Measurements from ENCODE around the gene HSD17B11.
"Not testable (repeated sequence)": the region's sequence is repeated elsewhere in the genome, so short reads cannot be mapped to it uniquely, and the experiment has no call there.

The HSD17B11 gene

GRCh38 chr4:87316961-87317360, 74.0 kb downstream of the HSD17B11 start:
- no peaks in the 10 kb centered on the region for H3K36me3 ChIP-seq
- H3K27ac ChIP-seq: no peak overlapping the region
- no peak for DNase-seq
- H3K4me3 ChIP-seq (ENCODE audit: low read depth, low read length): no peak overlapping the region
- no peaks in the 10 kb centered on the region for H3K27me3 ChIP-seq (ENCODE audit: insufficient read depth, low read depth, severe bottlenecking)
- TF ChIP-seq, protein P1, sequence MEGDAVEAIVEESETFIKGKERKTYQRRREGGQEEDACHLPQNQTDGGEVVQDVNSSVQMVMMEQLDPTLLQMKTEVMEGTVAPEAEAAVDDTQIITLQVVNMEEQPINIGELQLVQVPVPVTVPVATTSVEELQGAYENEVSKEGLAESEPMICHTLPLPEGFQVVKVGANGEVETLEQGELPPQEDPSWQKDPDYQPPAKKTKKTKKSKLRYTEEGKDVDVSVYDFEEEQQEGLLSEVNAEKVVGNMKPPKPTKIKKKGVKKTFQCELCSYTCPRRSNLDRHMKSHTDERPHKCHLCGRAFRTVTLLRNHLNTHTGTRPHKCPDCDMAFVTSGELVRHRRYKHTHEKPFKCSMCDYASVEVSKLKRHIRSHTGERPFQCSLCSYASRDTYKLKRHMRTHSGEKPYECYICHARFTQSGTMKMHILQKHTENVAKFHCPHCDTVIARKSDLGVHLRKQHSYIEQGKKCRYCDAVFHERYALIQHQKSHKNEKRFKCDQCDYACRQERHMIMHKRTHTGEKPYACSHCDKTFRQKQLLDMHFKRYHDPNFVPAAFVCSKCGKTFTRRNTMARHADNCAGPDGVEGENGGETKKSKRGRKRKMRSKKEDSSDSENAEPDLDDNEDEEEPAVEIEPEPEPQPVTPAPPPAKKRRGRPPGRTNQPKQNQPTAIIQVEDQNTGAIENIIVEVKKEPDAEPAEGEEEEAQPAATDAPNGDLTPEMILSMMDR (IDR thresholded peaks at IDR 0.05; ENCODE audit: low read depth, low read length): no peak
- no peaks in the 10 kb centered on the region for H3K9me3 ChIP-seq (ENCODE audit: severe bottlenecking)

DNA sequence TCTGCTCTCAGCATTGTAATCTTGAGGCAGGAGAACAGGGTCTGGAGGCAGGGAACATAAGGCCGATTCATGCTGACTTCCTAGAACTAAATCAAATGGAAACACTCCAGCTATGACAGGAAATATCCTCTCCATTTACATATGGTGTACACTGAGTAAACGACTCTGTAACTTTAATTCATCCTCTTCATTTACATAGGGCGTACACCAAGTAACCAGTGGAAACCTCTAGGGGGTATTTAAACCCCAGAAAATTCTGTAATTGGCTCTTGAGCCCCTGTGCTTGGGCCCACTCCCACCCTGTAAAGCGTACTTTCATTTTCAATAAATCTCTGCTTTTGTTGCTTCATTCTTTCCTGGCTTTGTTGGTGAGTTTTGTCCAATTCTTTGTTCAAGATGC, 76.0 kb downstream of the HSD17B11 start:
- H3K9me3 ChIP-seq (ENCODE audit: severe bottlenecking); H3K27ac ChIP-seq; H3K4me3 ChIP-seq (ENCODE audit: low read depth, low read length); H3K36me3 ChIP-seq; DNase-seq; H3K27me3 ChIP-seq (ENCODE audit: insufficient read depth, low read depth, severe bottlenecking): not testable (repeated sequence)

GRCh38 chr4:87313756-87314155, 77.2 kb downstream of the HSD17B11 start:
- TF ChIP-seq, protein P1 (IDR thresholded peaks at IDR 0.05; ENCODE audit: low read depth, low read length): no peak

GRCh38 chr4:87311684-87312083, 79.3 kb downstream of the HSD17B11 start:
- TF ChIP-seq, protein P1 (IDR thresholded peaks at IDR 0.05; ENCODE audit: low read depth, low read length): no peak
- no peaks in the 10 kb centered on the region for H3K27me3 ChIP-seq (ENCODE audit: insufficient read depth, low read depth, severe bottlenecking)
- H3K27ac ChIP-seq: no peak overlapping the region
- no peaks in the 10 kb centered on the region for H3K36me3 ChIP-seq
- H3K4me3 ChIP-seq (ENCODE audit: low read depth, low read length): no peak overlapping the region
- DNase-seq: no peak
- no peaks in the 10 kb centered on the region for H3K9me3 ChIP-seq (ENCODE audit: severe bottlenecking)

More at GRCh38 chr4:87313756-87314155, 77.2 kb downstream of the HSD17B11 start:
- H3K9me3 ChIP-seq (ENCODE audit: severe bottlenecking): no peaks in the 10 kb centered on the region
- no peak overlapping the region for H3K27ac ChIP-seq
- DNase-seq: no peak
- no peak overlapping the region for H3K4me3 ChIP-seq (ENCODE audit: low read depth, low read length)
- H3K27me3 ChIP-seq (ENCODE audit: insufficient read depth, low read depth, severe bottlenecking): no peaks in the 10 kb centered on the region
- H3K36me3 ChIP-seq: no peaks in the 10 kb centered on the region

DNA sequence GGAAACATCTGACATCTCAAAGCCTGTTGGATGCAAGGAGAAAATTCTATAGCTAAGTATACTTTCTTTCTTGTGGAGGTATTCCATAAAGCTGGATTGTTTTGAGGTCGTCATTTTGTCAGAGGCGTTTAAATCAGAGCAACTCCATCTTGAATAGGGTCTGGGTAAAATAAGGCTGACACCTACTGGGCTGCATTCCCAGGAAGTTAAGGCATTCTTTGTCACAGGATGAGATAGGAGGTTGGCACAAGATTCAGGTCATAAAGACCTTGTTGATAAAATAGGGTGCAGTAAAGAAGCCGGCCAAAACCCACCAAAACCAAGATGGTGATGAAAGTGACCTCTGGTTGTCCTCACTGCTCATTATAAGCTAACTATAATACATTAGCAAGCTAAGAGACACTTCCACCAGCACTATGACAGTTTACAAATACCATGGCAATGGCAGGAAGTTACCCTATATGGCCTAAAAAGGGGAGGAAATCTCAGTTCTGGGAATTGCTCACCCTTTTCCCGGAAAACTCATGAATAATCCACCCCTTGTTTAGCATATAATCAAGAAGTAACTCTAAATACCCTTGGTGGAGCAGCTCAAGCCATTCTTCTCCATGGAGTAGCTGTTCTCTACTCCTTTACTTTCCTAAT, 80.2 kb downstream of the HSD17B11 start:
- no peak overlapping the region for H3K27ac ChIP-seq
- H3K27me3 ChIP-seq (ENCODE audit: insufficient read depth, low read depth, severe bottlenecking): no peaks in the 10 kb centered on the region
- H3K36me3 ChIP-seq: no peaks in the 10 kb centered on the region
- no peak overlapping the region for H3K4me3 ChIP-seq (ENCODE audit: low read depth, low read length)
- H3K9me3 ChIP-seq (ENCODE audit: severe bottlenecking): no peaks in the 10 kb centered on the region
- TF ChIP-seq, protein P1 (IDR thresholded peaks at IDR 0.05; ENCODE audit: low read depth, low read length): no peak
- no peak for DNase-seq

GRCh38 chr4:87309625-87310024, 81.4 kb downstream of the HSD17B11 start:
- no peaks in the 10 kb centered on the region for H3K9me3 ChIP-seq (ENCODE audit: severe bottlenecking)
- no peaks in the 10 kb centered on the region for H3K36me3 ChIP-seq
- no peak overlapping the region for H3K27ac ChIP-seq
- TF ChIP-seq, protein P1 (IDR thresholded peaks at IDR 0.05; ENCODE audit: low read depth, low read length): no peak
- H3K27me3 ChIP-seq (ENCODE audit: insufficient read depth, low read depth, severe bottlenecking): no peaks in the 10 kb centered on the region
- no peak overlapping the region for H3K4me3 ChIP-seq (ENCODE audit: low read depth, low read length)
- no peak for DNase-seq
